OCI-LY3 (cell line): Measurements from ENCODE around the gene LHFPL2.

ENCODE experiments used
- H2AFZ ChIP-seq: fragments of 200-600, 300-600 bp; shearing (Covaris generic); 2 replicates; pipeline ENCODE4 v1.6.0; 2014; ENCODE audit warnings: antibody characterized with exemption, low read depth, low read length
- H3K27ac ChIP-seq: fragments of 200-600, 300-600 bp; sonication (generic); 2 replicates; pipeline ENCODE4 v1.5.1; 2014; ENCODE audit warnings: mild to moderate bottlenecking, low read length, moderate library complexity, mixed read lengths
- H3K27me3 ChIP-seq: fragments of 200-600, 300-600 bp; sonication (generic); 2 replicates; pipeline ENCODE4 v1.6.1; 2014; ENCODE audit warnings: low read depth, low read length, mixed read lengths
- H3K36me3 ChIP-seq: fragments of 200-600, 300-600 bp; sonication (generic); replicated peaks from 2 replicates; pipeline ENCODE3; 2014; ENCODE audit warnings: low read depth, low read length, mixed read lengths
- H3K4me1 ChIP-seq: fragments of 300-600, 200-600 bp; sonication (generic); 2 replicates; pipeline ENCODE4 v1.6.1; 2014; ENCODE audit warnings: low read length, mixed read lengths
- H3K4me2 ChIP-seq: fragments of 200-600, 300-600 bp; sonication (generic); 2 replicates; pipeline ENCODE4 v1.6.1; 2014; ENCODE audit warnings: low read length, mixed read lengths
- H3K4me3 ChIP-seq: fragments of 300-600, 200-600 bp; sonication (generic); 2 replicates; pipeline ENCODE4 v1.5.1; 2014; ENCODE audit warnings: antibody characterized with exemption, mild to moderate bottlenecking, low read length, moderate library complexity
- H3K79me2 ChIP-seq: fragments of 300-600, 200-600 bp; shearing (Covaris generic); 2 replicates; pipeline ENCODE4 v1.6.1; 2014; ENCODE audit warnings: mild to moderate bottlenecking, low read length, mixed read lengths
- H3K9ac ChIP-seq: fragments of 300-600, 200-600 bp; shearing (Covaris generic); 2 replicates; pipeline ENCODE4 v1.6.0; 2014; ENCODE audit warnings: mild to moderate bottlenecking, low read length, moderate library complexity
- H3K9me3 ChIP-seq: fragments of 200-600, 300-600 bp; shearing (Covaris generic); 2 replicates; pipeline ENCODE4 v1.6.1; 2014; ENCODE audit warnings: low read length, mixed read lengths; ENCODE audit not compliant: insufficient read depth
- H4K20me1 ChIP-seq: fragments of 200-600, 300-600 bp; sonication (generic); 2 replicates; pipeline ENCODE4 v1.6.1; 2016; ENCODE audit warnings: low read length, mixed read lengths; ENCODE audit not compliant: insufficient read depth
- CTCF ChIP-seq: fragments of 200-600, 300-600 bp; sonication (generic); IDR thresholded peaks from 2 replicates; pipeline ENCODE4 v1.5.1; 2014; ENCODE audit warnings: antibody characterized with exemption, low read length, low read depth
- EZH2phosphoT487 ChIP-seq: fragments of 200-600 bp; shearing (Covaris generic); IDR thresholded peaks from 2 replicates; pipeline ENCODE4 v1.6.1; 2018; ENCODE audit warnings: antibody characterized with exemption, mixed run types, low read depth

Gene LHFPL2

GRCh38 chr5:78566747-78567425 lies 81.7 kb downstream of the LHFPL2 start:
- H2AFZ ChIP-seq = no peak overlapping the region
- H3K79me2 ChIP-seq = no peaks in the 10 kb centered on the region
- H4K20me1 ChIP-seq = no peaks in the 10 kb centered on the region
- no peaks in the 10 kb centered on the region for H3K4me1 ChIP-seq
- H3K4me3 ChIP-seq = no peak overlapping the region
- H3K9me3 ChIP-seq = no peaks in the 10 kb centered on the region
- H3K4me2 ChIP-seq = no peak overlapping the region
- no peak overlapping the region for H3K9ac ChIP-seq
- no peaks in the 10 kb centered on the region for H3K36me3 ChIP-seq
- no peak overlapping the region for H3K27ac ChIP-seq
- TF ChIP-seq EZH2phosphoT487 (no peak), CTCF (no peak)
- no peaks in the 10 kb centered on the region for H3K27me3 ChIP-seq

- Histone ChIP-seq H3K4me1 (no peaks in the 10 kb centered on the region), H3K27me3 (no peaks in the 10 kb centered on the region), H3K9ac (no peak overlapping the region), H3K27ac (no peak overlapping the region), H3K4me3 (no peak overlapping the region), H3K36me3 (no peaks in the 10 kb centered on the region), H3K4me2 (no peak overlapping the region), H4K20me1 (no peaks in the 10 kb centered on the region), H3K79me2 (no peaks in the 10 kb centered on the region), H2AFZ (no peak overlapping the region), H3K9me3 (no peaks in the 10 kb centered on the region)
- no peak for TF ChIP-seq EZH2phosphoT487
- TF ChIP-seq CTCF = no peak
These were observed 83.2 kb downstream of the LHFPL2 start for GRCh38 chr5:78565395-78565794.

GRCh38 chr5:78563621-78564020 lies 85.0 kb downstream of the LHFPL2 start:
- Histone ChIP-seq H4K20me1 (no peaks in the 10 kb centered on the region), H3K79me2 (no peaks in the 10 kb centered on the region), H3K4me3 (no peak overlapping the region), H3K4me1 (no peaks in the 10 kb centered on the region), H3K9me3 (no peaks in the 10 kb centered on the region), H3K27me3 (no peaks in the 10 kb centered on the region), H2AFZ (no peak overlapping the region), H3K4me2 (no peak overlapping the region), H3K27ac (no peak overlapping the region), H3K36me3 (no peaks in the 10 kb centered on the region), H3K9ac (no peak overlapping the region)
- TF ChIP-seq EZH2phosphoT487 = no peak
- TF ChIP-seq CTCF = no peak

GRCh38 chr5:78562714-78563330 lies 85.8 kb downstream of the LHFPL2 start:
- no peak for TF ChIP-seq EZH2phosphoT487
- TF ChIP-seq CTCF = no peak
- no peaks in the 10 kb centered on the region for H3K9me3 ChIP-seq
- no peaks in the 10 kb centered on the region for H3K36me3 ChIP-seq
- no peak overlapping the region for H3K4me3 ChIP-seq
- no peak overlapping the region for H3K9ac ChIP-seq
- H3K27me3 ChIP-seq = no peaks in the 10 kb centered on the region
- H4K20me1 ChIP-seq = no peaks in the 10 kb centered on the region
- H3K79me2 ChIP-seq = no peaks in the 10 kb centered on the region
- no peak overlapping the region for H2AFZ ChIP-seq
- no peaks in the 10 kb centered on the region for H3K4me1 ChIP-seq
- no peak overlapping the region for H3K4me2 ChIP-seq
- H3K27ac ChIP-seq = no peak overlapping the region
